Bronchial epithelial cell (primary cell): ENCODE data around the gene RETREG3. TPM values are rescaled to one million over a fixed set of nuclear protein-coding genes. Genes with fewer than 3 reads are reported as not detected.
"Not testable (repeated sequence)": the region's sequence is repeated elsewhere in the genome, so short reads cannot be mapped to it uniquely, and the experiment has no call there.

Experiments used
- DNase-seq: peaks from one replicate; pipeline ENCODE4 v3.0.0-alpha.2; 2010; ENCODE audit warnings: low read depth
- FAIRE-seq: peaks from 2 replicates; lab custom pipeline; 2011; peaks lifted over from hg19 to GRCh38; lab: Jason Lieb, UNC
- H3K27me3 ChIP-seq: 2 replicates; pipeline ENCODE4 v1.5.1; 2011; ENCODE audit warnings: low read length; ENCODE audit not compliant: control insufficient read depth, insufficient read depth
- H3K36me3 ChIP-seq: 2 replicates; pipeline ENCODE4 v1.5.1; 2011; ENCODE audit warnings: low read length; ENCODE audit not compliant: control insufficient read depth, insufficient read depth
- H3K4me3 ChIP-seq: 2 replicates; pipeline ENCODE4 v1.5.1; 2011; ENCODE audit warnings: mild to moderate bottlenecking, low read depth, low read length, control low read depth
- CTCF ChIP-seq: IDR thresholded peaks from 2 replicates; pipeline ENCODE4 v1.5.1; 2011; ENCODE audit warnings: mild to moderate bottlenecking, moderate library complexity, low read length, control low read depth, inconsistent platforms; ENCODE audit not compliant: insufficient read depth, severe bottlenecking
- total RNA-seq: library from RNA; depleted of rRNA; stranded (reverse); fragments of >200 nt; gene quantifications from 2 replicates; pipeline ENCODE4 v1.2.1, GENCODE V29; 2014

RETREG3 gene
- total RNA-seq, 1 donor from 2014 or later = 66.1 TPM

GRCh38 chr17:42647778-42648177, 38.6 kb upstream of the RETREG3 start:
- no peak for FAIRE-seq
- Histone ChIP-seq H3K4me3 (no peak overlapping the region), H3K27me3 (no peaks in the 10 kb centered on the region), H3K36me3 (no peaks in the 10 kb centered on the region)
- TF ChIP-seq CTCF = no peak
- no peak for DNase-seq

DNA sequence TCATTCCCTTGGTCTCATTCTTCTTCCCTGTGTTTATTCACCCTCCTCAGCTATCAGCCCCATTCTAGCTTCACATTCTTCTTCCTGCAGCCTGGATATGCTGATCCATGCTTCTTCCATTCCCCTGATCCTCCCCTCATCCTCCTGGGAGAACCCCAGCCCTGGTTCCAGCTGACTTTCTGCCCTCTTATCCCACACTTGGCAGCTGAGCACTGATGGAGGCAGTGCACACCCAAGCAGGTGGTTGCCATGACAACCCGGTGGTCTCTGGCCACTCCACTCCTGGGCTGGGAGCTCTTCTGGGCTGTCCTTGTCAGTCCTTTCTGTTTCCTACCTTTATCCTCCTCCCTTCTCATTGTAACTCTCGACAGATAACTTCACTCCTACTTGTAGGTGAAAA, 33.2 kb upstream of the RETREG3 start:
- no peak for DNase-seq
- H3K27me3 ChIP-seq = no peaks in the 10 kb centered on the region
- H3K4me3 ChIP-seq = no peak overlapping the region
- FAIRE-seq = no peak
- no peak for TF ChIP-seq CTCF
- no peaks in the 10 kb centered on the region for H3K36me3 ChIP-seq

DNA sequence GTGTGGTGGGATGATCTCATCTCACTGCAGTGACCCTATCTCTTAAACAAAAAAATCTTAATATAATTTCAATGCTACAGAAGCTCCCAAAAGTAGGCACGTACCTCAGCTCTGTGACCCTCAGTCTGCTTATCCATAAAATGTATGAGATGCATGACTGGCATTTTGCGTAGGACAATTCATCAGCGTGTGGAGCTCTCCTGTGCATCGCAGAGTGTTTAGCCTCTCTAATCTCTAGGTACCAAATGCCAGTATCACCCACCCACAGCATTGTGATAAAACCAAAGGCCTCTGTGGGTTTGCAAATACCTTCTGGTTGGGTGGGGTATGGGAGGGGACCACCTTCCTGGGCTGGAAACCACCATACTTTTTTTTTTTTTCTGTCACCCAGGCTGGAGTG, 30.9 kb upstream of the RETREG3 start:
- no peak for DNase-seq
- Histone ChIP-seq H3K36me3 (no peaks in the 10 kb centered on the region), H3K27me3 (no peaks in the 10 kb centered on the region), H3K4me3 (no peak overlapping the region)
- no peak for FAIRE-seq
- TF ChIP-seq CTCF = no peak

GRCh38 chr17:42639525-42640113, 30.4 kb upstream of the RETREG3 start:
- H3K4me3 ChIP-seq = no peak overlapping the region
- TF ChIP-seq CTCF = no peak
- no peak for FAIRE-seq
- no peaks in the 10 kb centered on the region for H3K27me3 ChIP-seq
- no peaks in the 10 kb centered on the region for H3K36me3 ChIP-seq
- DNase-seq = no peak

- Histone ChIP-seq H3K27me3 (no peaks in the 10 kb centered on the region), H3K4me3 (no peak overlapping the region), H3K36me3 (no peaks in the 10 kb centered on the region)
- no peak for TF ChIP-seq CTCF
- FAIRE-seq (no peak), DNase-seq (peak; percentile 86)
These were observed 23.8 kb upstream of the RETREG3 start for GRCh38 chr17:42632949-42633444.

- FAIRE-seq (no peak), DNase-seq (peak; percentile 95)
- H3K4me3 ChIP-seq = no peak overlapping the region
- H3K36me3 ChIP-seq = no peaks in the 10 kb centered on the region
- no peaks in the 10 kb centered on the region for H3K27me3 ChIP-seq
- TF ChIP-seq CTCF = no peak
These were observed 20.3 kb upstream of the RETREG3 start for GRCh38 chr17:42629411-42630009.

- not testable (repeated sequence) for FAIRE-seq, H3K4me3 ChIP-seq, H3K36me3 ChIP-seq, DNase-seq, H3K27me3 ChIP-seq
These were observed 18.0 kb upstream of the RETREG3 start for GRCh38 chr17:42627032-42627764.
